Common myeloid progenitor, CD34-positive (primary cell): Measurements from ENCODE around the gene C3orf52.

Source experiments
- CTCF ChIA-PET: fragments of 350-600 bp; sonication (Branson Sonifier 250); formaldehyde crosslinking; loops from one replicate; lab custom pipeline; 2021; ENCODE audit warnings: antibody characterized with exemption; lab: Charles Lee
- POLR2A ChIA-PET: fragments of 350-600 bp; sonication (Branson Sonifier 250); formaldehyde crosslinking; loops from one replicate; lab custom pipeline; 2021; ENCODE audit warnings: antibody characterized with exemption; lab: Charles Lee
- DNase-seq, 3 donors: peaks; one replicate each; pipeline versions ENCODE4 v3.0.0 to v3.0.0-alpha.2; 2013
- H3K27ac ChIP-seq, 2 experiments: 1 replicate in 1 of 2; 2 replicates in 1 of 2; pipeline ENCODE4 v1.7.0; 2013; ENCODE audit warnings: inconsistent platforms in 2 of 2, low read length in 2 of 2, mild to moderate bottlenecking in 2 of 2, low read depth in 1 of 2, moderate library complexity in 1 of 2; ENCODE audit not compliant: severe bottlenecking in 2 of 2, insufficient read depth in 1 of 2, poor library complexity in 1 of 2
- H3K27me3 ChIP-seq, 5 experiments: replicated peaks in 2 of 5; 1 replicate in 3 of 5; 2 replicates in 2 of 5; pipeline versions ENCODE4 v1.6.1 to v1.7.0; 2013; ENCODE audit warnings: low read length in 4 of 5, mild to moderate bottlenecking in 2 of 5, moderate library complexity in 2 of 5, inconsistent platforms in 1 of 5; ENCODE audit not compliant: insufficient read depth in 5 of 5, control insufficient read depth in 4 of 5
- H3K36me3 ChIP-seq, 4 experiments: 1 replicate in 2 of 4; 2 replicates in 2 of 4; pipeline versions ENCODE4 v1.6.1 to v1.7.0; 2013; ENCODE audit warnings: low read length in 3 of 4, control low read depth in 1 of 4, mild to moderate bottlenecking in 1 of 4; ENCODE audit not compliant: control insufficient read depth in 4 of 4, insufficient read depth in 4 of 4
- H3K4me1 ChIP-seq, 4 experiments: 1 replicate in 3 of 4; 2 replicates in 1 of 4; pipeline versions ENCODE4 v1.6.1 to v1.7.1; 2013; ENCODE audit warnings: low read length in 3 of 4, mild to moderate bottlenecking in 3 of 4, control low read depth in 1 of 4, inconsistent platforms in 1 of 4, moderate library complexity in 1 of 4; ENCODE audit not compliant: control insufficient read depth in 4 of 4, insufficient read depth in 4 of 4; ENCODE audit errors: control extremely low read depth in 1 of 4
- H3K4me3 ChIP-seq, 7 experiments: 1 replicate in 4 of 7; 2 replicates in 3 of 7; pipeline versions ENCODE4 v1.5.1 to v1.7.0; 2013; ENCODE audit warnings: mild to moderate bottlenecking in 7 of 7, low read length in 6 of 7, moderate library complexity in 6 of 7, inconsistent platforms in 2 of 7, low read depth in 2 of 7, control low read depth in 1 of 7; ENCODE audit not compliant: insufficient read depth in 4 of 7, control insufficient read depth in 1 of 7; ENCODE audit errors: extremely low read depth in 1 of 7
- H3K9me3 ChIP-seq, 5 experiments: 1 replicate in 4 of 5; 2 replicates in 1 of 5; pipeline versions ENCODE4 v1.6.1 to v1.7.1; 2013; ENCODE audit warnings: low read length in 4 of 5, mild to moderate bottlenecking in 2 of 5, inconsistent platforms in 1 of 5, low read depth in 1 of 5, moderate library complexity in 1 of 5; ENCODE audit not compliant: control insufficient read depth in 4 of 5, insufficient read depth in 2 of 5; ENCODE audit errors: control extremely low read depth in 1 of 5
- WGBS: methylation state at CpG from one replicate; pipeline ENCODE4 v1.1.5; 2013; ENCODE audit not compliant: insufficient coverage; 5-methylcytosine and 5-hydroxymethylcytosine counted together

C3orf52 gene

GRCh38 chr3:112136959-112137693 lies 50.9 kb downstream of the C3orf52 start:
- no CpG with 5 or more reads among the region's 5 CpGs for WGBS
- H3K4me3 ChIP-seq = no peak overlapping the region
- peak; percentile 52 to 76 (median 76) for DNase-seq
- CTCF ChIA-PET = interaction anchor here (0.7 to 3.4 kb wide), 15 partner anchors 8 to 396 kb away, joined by 3 to 26 read pairs (median 4); partner anchors contain the start of genes CD200 and SLC9C1
- H3K4me1 ChIP-seq = peaks cover 13 to 58% (median 40%) of the 10 kb centered on the region in 4 experiments
- H3K36me3 ChIP-seq = no peaks in the 10 kb centered on the region
- H3K27me3 ChIP-seq = no peaks in the 10 kb centered on the region
- POLR2A ChIA-PET = no interaction called here
- H3K9me3 ChIP-seq = no peaks in the 10 kb centered on the region
- H3K27ac ChIP-seq = no peak overlapping the region

GRCh38 chr3:112137781-112138180 lies 51.6 kb downstream of the C3orf52 start:
- ChIA-PET POLR2A (interaction anchor here (1.1 kb wide), 1 partner anchor 155 kb away, joined by 3 read pairs; no protein-coding TSS in a partner anchor), CTCF (interaction anchor here (0.9 to 3.4 kb wide), 14 partner anchors 9 to 396 kb away, joined by 3 to 26 read pairs (median 4); partner anchors contain the start of gene SLC9C1)
- no peak for DNase-seq
- Histone ChIP-seq H3K36me3 (no peaks in the 10 kb centered on the region), H3K4me3 (no peak overlapping the region), H3K27ac (no peak overlapping the region), H3K9me3 (no peaks in the 10 kb centered on the region), H3K27me3 (no peaks in the 10 kb centered on the region), H3K4me1 (peaks cover 12 to 52% (median 36%) of the 10 kb centered on the region in 4 experiments)
- WGBS = 100% methylated on average over 1 of the region's 4 CpGs

- ChIA-PET POLR2A (interaction anchor here (1.1 kb wide), 1 partner anchor 154 kb away, joined by 3 read pairs; no protein-coding TSS in a partner anchor), CTCF (interaction anchor here (0.6 to 3.4 kb wide), 12 partner anchors 9 to 380 kb away, joined by 3 to 26 read pairs (median 4); partner anchors contain the start of gene SLC9C1)
- no peak overlapping the region for H3K27ac ChIP-seq
- no peaks in the 10 kb centered on the region for H3K27me3 ChIP-seq
- H3K36me3 ChIP-seq = no peaks in the 10 kb centered on the region
- DNase-seq = no peak
- H3K4me1 ChIP-seq = peaks cover 11 to 46% (median 31%) of the 10 kb centered on the region in 4 experiments
- 67% methylated on average over 1 of the region's 1 CpG for WGBS
- no peak overlapping the region for H3K4me3 ChIP-seq
- no peaks in the 10 kb centered on the region for H3K9me3 ChIP-seq
Observed at GRCh38 chr3:112138219-112138969, 52.2 kb downstream of the C3orf52 start.

GRCh38 chr3:112140584-112140983 lies 54.4 kb downstream of the C3orf52 start:
- Histone ChIP-seq H3K27ac (no peak overlapping the region), H3K36me3 (no peaks in the 10 kb centered on the region), H3K27me3 (no peaks in the 10 kb centered on the region), H3K4me3 (no peak overlapping the region), H3K9me3 (peaks cover 0 to 8% (median 0%) of the 10 kb centered on the region in 5 experiments), H3K4me1 (peaks cover 4 to 24% (median 13%) of the 10 kb centered on the region in 4 experiments)
- POLR2A ChIA-PET = no interaction called here
- CTCF ChIA-PET = no interaction called here
- DNase-seq = no peak
- no CpG with 5 or more reads among the region's 1 CpG for WGBS

GRCh38 chr3:112141293-112141692 lies 55.1 kb downstream of the C3orf52 start:
- WGBS = no CpG with 5 or more reads among the region's 2 CpGs
- no peak overlapping the region for H3K27ac ChIP-seq
- peaks cover 0 to 8% (median 1%) of the 10 kb centered on the region in 5 experiments for H3K9me3 ChIP-seq
- no peak overlapping the region for H3K4me3 ChIP-seq
- H3K4me1 ChIP-seq = peaks cover 4 to 20% (median 11%) of the 10 kb centered on the region in 4 experiments
- ChIA-PET CTCF (no interaction called here), POLR2A (no interaction called here)
- no peaks in the 10 kb centered on the region for H3K36me3 ChIP-seq
- no peak for DNase-seq
- H3K27me3 ChIP-seq = no peaks in the 10 kb centered on the region

GRCh38 chr3:112143251-112143650 lies 57.1 kb downstream of the C3orf52 start:
- Histone ChIP-seq H3K9me3 (peaks cover 0 to 8% (median 1%) of the 10 kb centered on the region in 5 experiments), H3K27ac (no peak overlapping the region), H3K36me3 (no peaks in the 10 kb centered on the region), H3K27me3 (no peaks in the 10 kb centered on the region), H3K4me1 (peaks cover 0 to 4% (median 1%) of the 10 kb centered on the region in 4 experiments), H3K4me3 (no peak overlapping the region)
- ChIA-PET CTCF (no interaction called here), POLR2A (no interaction called here)
- no peak for DNase-seq
- WGBS = 80% methylated on average over 1 of the region's 1 CpG
